ENCODE measurements around the gene ACTRT2. TPM values are rescaled to one million over a fixed set of nuclear protein-coding genes. Genes with fewer than 3 reads are reported as not detected.

Gene ACTRT2
- total and polyA plus RNA-seq, 10 of the 15 experiments (the other 5 are each of a cell fraction or from before 2014, with no cell fraction given) = not detected

DNA sequence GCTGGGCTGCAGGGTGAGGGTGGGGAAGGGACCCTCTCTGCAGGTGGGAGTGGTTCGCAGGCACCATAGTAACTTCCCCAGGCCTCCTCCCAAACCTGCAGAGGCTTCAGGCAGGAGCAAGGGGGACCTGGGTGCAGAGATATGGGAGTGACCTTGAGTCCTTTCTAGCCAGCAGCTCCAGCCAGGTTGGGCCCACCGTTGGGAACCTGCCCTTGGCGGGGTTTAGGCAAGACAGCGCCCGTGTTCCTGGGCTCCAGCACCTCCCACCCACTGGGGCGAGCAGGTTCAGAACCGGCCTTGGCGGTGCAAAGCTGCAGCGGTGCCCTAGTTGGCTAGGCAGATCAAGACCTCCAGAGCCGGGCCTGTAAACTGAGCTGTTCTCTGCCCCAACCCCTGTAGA lies 45.6 kb downstream of the ACTRT2 start (continued):
- TF ChIP-seq, protein P1, sequence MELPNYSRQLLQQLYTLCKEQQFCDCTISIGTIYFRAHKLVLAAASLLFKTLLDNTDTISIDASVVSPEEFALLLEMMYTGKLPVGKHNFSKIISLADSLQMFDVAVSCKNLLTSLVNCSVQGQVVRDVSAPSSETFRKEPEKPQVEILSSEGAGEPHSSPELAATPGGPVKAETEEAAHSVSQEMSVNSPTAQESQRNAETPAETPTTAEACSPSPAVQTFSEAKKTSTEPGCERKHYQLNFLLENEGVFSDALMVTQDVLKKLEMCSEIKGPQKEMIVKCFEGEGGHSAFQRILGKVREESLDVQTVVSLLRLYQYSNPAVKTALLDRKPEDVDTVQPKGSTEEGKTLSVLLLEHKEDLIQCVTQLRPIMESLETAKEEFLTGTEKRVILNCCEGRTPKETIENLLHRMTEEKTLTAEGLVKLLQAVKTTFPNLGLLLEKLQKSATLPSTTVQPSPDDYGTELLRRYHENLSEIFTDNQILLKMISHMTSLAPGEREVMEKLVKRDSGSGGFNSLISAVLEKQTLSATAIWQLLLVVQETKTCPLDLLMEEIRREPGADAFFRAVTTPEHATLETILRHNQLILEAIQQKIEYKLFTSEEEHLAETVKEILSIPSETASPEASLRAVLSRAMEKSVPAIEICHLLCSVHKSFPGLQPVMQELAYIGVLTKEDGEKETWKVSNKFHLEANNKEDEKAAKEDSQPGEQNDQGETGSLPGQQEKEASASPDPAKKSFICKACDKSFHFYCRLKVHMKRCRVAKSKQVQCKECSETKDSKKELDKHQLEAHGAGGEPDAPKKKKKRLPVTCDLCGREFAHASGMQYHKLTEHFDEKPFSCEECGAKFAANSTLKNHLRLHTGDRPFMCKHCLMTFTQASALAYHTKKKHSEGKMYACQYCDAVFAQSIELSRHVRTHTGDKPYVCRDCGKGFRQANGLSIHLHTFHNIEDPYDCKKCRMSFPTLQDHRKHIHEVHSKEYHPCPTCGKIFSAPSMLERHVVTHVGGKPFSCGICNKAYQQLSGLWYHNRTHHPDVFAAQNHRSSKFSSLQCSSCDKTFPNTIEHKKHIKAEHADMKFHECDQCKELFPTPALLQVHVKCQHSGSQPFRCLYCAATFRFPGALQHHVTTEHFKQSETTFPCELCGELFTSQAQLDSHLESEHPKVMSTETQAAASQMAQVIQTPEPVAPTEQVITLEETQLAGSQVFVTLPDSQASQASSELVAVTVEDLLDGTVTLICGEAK (IDR thresholded peaks at IDR 0.05; ENCODE audit: borderline replicate concordance) = no peak
- TF ChIP-seq, protein P2, sequence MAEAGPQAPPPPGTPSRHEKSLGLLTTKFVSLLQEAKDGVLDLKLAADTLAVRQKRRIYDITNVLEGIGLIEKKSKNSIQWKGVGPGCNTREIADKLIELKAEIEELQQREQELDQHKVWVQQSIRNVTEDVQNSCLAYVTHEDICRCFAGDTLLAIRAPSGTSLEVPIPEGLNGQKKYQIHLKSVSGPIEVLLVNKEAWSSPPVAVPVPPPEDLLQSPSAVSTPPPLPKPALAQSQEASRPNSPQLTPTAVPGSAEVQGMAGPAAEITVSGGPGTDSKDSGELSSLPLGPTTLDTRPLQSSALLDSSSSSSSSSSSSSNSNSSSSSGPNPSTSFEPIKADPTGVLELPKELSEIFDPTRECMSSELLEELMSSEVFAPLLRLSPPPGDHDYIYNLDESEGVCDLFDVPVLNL (IDR thresholded peaks at IDR 0.05; ENCODE audit: low read depth, low read length) = no peak
- TF ChIP-seq PAX8 (IDR thresholded peaks at IDR 0.05) = no peak

DNA sequence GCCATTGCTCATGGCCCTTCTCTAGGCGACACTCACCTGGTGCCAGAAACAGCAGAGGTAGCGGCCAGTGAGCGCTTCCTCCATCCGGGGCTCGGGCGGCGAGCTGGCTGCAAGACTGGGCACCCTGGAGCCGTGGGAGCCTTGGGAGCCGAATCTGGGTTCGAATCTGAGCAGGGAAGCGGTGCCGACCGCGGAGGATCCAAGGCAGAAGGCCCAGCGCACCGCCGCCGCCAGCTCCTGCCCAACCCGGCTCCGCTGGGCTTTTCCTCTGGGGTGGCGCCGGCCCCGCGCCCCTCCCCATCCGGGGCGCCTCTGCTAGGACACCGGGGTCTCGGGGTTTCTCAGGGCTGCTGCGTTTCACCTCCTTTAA lies 46.0 kb downstream of the ACTRT2 start:
- in situ Hi-C loops (cut with MboI) (no loop called here), intact Hi-C loops (cut with micrococcal nuclease; ENCODE audit: unreplicated experiment) (no loop called here)
- no TSS peak for BruUV-seq (replicated peaks)
- ChIA-PET SMC1A (ENCODE audit: uncharacterized antibody, unreplicated experiment) (no interaction called here), CTCF (no interaction called here), RAD21 (ENCODE audit: unreplicated experiment) (no interaction called here), POLR2A (no interaction called here)
- no peaks in the 10 kb centered on the region for H4K20me1 ChIP-seq (ENCODE audit: control insufficient read depth, insufficient read depth)
- H3K27me3 ChIP-seq (replicated peaks in 1 of 2; ENCODE audit: control insufficient read depth in 2 of 2, insufficient read depth in 2 of 2, low read length in 1 of 2) = no peaks in the 10 kb centered on the region; a peak in 3 of 4 replicates
- WGBS (ENCODE audit: insufficient coverage, insufficient replicate concordance, low lambda C conversion rate, missing lambda C conversion rate) = 38% methylated on average over 20 of the region's 29 CpGs
- no peak overlapping the region for H3K4me3 ChIP-seq
- no peak overlapping the region for H3K27ac ChIP-seq (ENCODE audit: control insufficient read depth, insufficient read depth)
- no peaks in the 10 kb centered on the region for H3K4me1 ChIP-seq (ENCODE audit: control insufficient read depth, insufficient read depth, low read length)
- no peaks in the 10 kb centered on the region for H3K36me3 ChIP-seq (ENCODE audit: control insufficient read depth in 2 of 2, insufficient read depth in 2 of 2, low read length in 1 of 2)
- no peak for ATAC-seq
- no peak for TF ChIP-seq ZZZ3 (IDR thresholded peaks at IDR 0.05; ENCODE audit: control insufficient read depth, insufficient read length, low read depth)
- H3K4me2 ChIP-seq (ENCODE audit: control insufficient read depth, insufficient read depth) = no peak overlapping the region
- no peaks in the 10 kb centered on the region for H3K79me2 ChIP-seq (ENCODE audit: control insufficient read depth, insufficient read depth, low read length)
- no peaks in the 10 kb centered on the region for H3K9me3 ChIP-seq (replicated peaks; ENCODE audit: control insufficient read depth, insufficient read depth, low read length)
- no peak overlapping the region for H2AFZ ChIP-seq (ENCODE audit: control insufficient read depth, low read depth, low read length)
- no peak for DNase-seq (ENCODE audit: low read depth, low spot score)
- no peak for FAIRE-seq
- H3K9ac ChIP-seq (ENCODE audit: control insufficient read depth, insufficient read depth, low read length) = no peak overlapping the region

Data from GM12878 (cell line).